Fibroblast of skin of abdomen (primary cell): ENCODE results near the gene TOP3B.

Experiments
- DNase-seq: peaks from one replicate; pipeline ENCODE4 v3.0.0-alpha.2; 2013

Gene TOP3B

GRCh38 chr22:22013559-22014284, 31.1 kb upstream of the TOP3B start:
- no peak for DNase-seq

DNA sequence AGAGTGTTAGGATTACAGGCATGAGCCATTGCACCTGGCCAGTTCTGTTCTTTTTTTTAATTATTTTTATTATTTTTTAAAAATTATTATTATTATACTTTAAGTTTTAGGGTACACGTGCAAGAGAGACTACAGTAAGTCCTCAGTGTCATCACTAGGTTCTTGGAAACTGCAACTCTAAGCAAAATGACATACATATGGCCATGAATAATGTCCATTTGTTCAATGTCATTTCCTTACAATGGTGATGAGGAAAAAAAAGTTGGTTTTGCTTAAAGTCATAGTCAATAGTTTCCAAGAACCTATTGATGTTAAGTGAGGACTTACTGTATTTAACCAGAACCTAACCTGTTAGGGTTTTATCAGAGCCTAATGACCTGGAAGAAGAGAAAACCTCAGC, 29.4 kb upstream of the TOP3B start:
- no peak for DNase-seq

- DNase-seq: no peak
Measured at GRCh38 chr22:22010358-22010757, 27.8 kb upstream of the TOP3B start.

DNA sequence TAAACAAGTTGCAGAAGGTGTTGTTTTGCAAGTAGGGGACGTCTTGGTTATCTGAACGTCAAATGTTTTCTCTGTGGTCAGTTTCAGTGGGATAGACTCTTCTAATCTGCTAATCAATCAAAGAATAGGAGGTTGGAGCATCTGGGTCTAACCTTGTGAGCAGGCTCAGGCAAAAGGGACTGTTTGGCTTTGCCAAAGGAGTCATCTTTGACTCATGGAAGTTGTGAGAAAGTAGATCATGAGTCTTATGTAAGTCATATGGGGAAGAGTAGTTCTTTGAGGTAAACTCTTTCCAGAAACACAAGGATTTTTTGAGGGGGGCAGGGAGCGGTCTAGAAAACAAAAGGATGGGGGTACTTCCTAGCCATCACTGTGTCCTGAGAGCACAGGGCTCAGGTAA, 27.1 kb upstream of the TOP3B start:
- DNase-seq: no peak

- DNase-seq: no peak
Measured at GRCh38 chr22:22006596-22006990, 24.0 kb upstream of the TOP3B start.

DNA sequence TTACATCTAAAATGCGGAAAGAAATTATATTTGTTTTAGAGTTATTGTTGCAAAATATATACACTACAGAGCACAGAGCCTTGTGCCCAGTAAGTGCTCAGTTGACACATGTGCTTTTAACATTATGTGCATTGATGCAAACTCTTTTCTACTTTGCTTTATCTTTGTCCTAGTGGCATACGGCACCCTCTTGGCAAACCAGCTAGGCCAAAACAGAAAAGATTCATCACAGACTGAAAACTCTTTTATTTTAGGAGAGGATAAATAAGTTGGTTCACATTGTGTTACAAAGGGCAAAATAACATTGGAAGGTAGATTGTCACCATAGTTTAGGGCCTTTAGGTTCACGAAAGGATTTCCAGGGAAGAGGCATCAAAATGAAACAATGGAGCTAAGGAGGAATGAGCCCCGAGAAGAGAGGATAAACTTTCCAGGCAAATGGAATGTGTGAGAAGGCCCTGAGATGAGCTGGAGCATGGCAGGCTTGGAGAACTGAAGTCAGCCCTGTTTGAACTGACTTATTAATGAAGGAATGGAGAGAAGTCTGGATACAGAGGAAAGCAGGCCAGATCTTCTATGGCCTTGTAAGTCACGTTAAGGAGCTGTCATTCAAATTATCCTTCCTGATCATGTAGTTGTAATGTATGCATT, 23.5 kb upstream of the TOP3B start:
- DNase-seq: no peak

DNA sequence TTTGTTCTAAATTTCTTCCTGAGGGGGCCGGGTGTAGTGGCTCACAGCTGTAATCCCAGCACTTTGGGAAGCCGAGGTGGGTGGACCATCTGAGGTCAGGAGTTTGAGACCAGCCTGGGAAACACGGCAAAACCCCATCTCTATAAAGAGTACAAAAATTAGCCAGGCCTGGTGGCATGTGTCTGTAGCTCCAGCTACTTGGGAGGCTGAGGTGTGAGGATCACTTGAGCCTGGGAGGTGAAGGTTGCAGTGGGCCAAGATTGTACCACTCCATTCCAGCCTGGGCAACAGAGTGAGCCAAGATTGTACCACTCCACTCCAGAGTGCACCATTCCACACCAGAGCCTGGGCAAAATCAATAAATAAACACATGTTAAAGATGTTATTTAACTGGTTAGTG, 20.6 kb upstream of the TOP3B start:
- DNase-seq: no peak

DNA sequence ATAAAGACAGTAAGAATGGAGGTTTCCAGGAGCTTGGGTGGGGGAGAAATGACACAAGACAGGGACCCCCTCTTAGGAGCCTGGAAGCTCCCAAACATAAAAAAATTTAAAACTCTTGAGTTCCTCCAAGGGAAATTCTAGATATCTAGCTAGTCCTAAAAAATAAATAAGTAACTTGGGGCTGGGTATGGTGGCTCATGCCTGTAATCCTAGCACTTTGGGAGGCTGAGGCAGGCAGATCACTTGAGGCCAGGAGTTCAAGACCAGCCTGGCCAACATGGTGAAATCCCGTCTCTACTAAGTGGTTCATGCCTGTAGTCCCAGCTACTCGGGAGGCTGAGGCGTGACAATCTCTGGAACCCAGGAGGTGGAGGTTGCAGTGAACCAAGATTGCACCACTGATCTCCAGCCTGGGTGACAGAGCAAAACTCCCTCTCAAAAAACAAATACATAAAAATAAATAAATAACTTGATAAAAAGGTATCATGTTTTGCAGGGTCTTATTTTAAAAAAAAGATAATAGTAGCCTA, 20.0 kb upstream of the TOP3B start:
- no peak for DNase-seq

DNA sequence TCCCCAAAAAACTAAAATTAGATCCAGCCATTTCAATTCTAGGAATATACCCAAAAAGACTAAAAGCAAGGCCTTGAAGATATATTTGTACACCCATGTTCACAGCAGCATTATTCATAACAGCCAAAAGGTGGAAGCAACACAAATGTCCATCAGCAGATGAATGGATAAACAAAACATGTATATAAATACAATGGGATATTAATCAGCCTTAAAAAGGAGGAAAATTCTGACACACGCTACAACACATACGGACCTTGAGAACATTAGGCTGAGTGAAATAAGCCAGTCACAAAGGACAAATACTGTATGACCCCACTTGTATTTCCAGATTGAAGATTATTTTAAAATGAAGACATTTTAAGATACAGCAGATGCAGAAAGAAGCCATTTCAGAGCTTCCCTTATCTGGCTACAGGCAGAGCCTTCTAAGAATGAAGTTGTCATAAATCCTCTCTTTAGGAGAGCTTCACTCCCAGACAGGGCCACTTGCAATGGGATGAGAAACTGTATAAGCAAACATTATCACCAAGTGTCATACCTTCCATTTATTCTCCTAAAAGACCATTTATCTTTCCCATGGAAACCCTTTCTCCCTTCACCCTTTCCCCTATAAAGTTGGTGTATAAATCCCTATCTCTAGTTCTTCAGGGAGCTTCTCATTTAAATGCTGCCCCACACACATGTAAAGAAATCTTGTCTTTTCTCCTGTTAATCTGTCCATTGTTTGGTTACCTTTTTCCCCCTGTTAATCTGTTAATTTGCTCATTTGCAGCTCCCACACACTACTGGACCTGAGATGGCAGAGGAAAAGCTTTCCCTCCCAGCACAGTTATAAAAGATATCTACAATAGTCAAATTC, 19.3 kb upstream of the TOP3B start:
- DNase-seq: no peak

DNA sequence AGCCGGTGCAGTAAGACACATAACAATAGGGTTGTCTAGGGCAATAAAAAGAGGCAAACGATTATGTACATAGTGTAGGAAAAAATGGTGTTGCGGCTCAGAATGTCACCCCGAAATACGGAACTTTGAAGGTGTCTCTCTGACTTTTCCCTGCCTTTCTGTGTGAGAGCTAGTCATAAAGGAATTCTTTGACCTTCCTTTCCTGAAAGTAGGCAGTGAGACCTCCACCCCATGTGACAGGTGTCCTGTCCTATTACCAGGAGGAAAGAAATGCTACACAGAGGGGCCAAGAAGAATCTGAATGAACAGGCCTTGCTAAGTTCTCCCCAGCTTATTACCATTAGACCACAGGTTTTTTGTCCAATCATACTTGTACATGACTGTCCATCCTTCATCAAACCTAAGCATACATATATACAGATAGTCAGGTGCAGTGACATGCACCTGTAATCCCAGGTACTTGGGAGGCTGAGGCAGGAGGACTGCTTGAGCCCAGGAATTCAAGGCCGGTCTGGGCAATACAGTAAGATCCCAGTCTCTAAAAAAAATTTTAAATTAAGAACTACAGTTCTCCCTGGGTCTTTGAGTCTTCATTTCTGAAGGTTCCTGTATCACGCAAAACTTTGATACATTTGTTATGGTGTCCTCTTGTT, 16.1 kb upstream of the TOP3B start:
- DNase-seq: no peak

DNA sequence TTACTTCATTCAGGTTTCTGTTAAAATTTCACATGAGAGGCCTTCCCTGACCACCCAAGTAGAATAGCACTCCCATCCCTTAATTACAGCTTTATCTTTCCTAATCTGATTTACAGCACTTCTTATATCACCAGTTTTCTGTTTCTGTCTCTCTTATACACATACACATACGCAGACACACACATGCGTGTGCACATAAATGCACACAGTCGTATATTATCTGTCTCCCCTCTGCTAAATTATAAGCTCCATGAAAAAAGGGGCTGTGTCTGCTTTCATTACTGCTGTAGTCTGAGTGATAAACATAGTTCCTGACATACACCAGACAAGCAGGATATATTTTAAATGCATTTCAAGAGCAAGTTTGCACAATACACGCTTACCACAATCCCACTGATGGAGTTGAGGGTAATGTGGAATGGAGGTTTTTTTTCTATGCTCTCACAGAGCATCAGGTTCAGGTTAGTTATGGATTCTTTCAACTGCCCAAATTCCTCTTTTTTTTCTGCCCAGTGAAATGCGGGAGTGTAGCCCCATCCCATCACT, 13.7 kb upstream of the TOP3B start:
- no peak for DNase-seq

DNA sequence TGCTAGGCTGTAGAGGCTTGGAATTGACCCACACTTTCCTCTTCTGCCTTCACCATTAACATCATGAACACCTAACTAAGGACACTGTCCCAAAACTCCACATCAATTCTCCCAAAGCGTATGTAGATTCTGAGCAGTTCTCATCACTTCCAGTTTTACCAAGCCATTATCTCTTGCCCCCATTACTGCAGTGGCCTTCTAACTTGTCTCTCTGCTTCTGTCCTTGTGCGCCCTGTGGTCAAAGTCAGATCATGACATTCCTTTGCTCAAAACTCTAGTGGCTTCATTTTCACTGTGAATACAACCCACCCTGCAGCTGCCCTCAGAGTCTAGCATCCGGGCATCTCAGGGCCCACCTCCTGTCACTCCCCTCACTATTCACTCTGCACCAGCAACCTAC, 13.1 kb upstream of the TOP3B start:
- no peak for DNase-seq

GRCh38 chr22:21994881-21995444, 12.4 kb upstream of the TOP3B start:
- DNase-seq: no peak

DNA sequence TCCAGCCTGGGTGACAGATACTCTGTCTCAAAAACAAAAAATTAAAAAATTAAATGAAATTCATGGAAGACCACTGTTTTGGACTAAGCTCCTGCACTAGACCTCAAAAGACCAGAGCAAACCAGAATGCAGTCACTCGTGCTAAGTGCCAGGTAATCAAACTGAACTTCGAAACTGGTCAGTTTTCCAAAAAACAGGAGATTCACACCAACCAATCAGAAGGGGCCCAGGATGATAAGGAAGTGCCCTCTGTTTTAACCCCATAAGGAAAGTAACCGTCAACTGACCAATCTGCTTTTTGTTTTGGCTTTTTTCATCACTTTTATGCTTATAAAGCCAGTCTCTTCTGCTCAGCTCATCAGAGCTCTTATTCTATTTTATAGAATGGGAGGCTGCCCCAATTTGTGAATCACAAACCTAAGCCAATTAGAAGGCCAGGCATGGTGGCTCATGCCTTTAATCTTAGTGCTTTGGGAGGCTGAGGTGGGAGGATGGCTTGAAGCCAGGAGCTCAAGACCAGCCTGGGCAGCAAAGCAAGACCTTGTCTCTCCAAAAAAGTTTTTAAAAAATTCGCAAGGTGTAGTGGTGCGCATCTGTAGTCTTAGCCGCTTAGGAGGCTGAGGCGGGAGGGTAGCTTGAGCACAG, 10.1 kb upstream of the TOP3B start:
- no peak for DNase-seq

GRCh38 chr22:21991774-21992173, 9.2 kb upstream of the TOP3B start:
- no peak for DNase-seq

- DNase-seq: no peak
Measured at GRCh38 chr22:21991304-21991596, 8.7 kb upstream of the TOP3B start.

GRCh38 chr22:21990445-21991303, 8.1 kb upstream of the TOP3B start:
- DNase-seq: no peak

GRCh38 chr22:21989049-21989448, 6.5 kb upstream of the TOP3B start:
- DNase-seq: no peak

DNA sequence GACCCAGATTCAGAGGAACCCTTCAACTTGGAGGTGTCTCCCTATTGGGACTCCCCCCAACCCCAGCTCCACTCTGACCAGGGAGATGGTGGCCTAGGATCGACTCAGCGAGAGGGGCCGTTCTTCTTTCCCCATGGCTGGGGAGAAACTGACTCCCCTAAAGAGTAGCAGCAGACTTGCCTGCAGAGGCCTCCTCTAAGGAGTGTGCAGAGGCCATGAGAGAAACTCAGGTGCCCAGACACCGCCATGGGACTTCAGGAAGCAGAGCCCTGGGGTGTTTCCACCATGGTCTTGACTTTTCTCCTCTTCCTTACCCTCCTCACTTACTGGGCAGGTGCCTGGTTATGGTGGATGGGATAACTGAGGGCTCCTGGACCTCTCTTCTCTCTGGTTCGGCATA, 2.6 kb upstream of the TOP3B start:
- DNase-seq: no peak

DNA sequence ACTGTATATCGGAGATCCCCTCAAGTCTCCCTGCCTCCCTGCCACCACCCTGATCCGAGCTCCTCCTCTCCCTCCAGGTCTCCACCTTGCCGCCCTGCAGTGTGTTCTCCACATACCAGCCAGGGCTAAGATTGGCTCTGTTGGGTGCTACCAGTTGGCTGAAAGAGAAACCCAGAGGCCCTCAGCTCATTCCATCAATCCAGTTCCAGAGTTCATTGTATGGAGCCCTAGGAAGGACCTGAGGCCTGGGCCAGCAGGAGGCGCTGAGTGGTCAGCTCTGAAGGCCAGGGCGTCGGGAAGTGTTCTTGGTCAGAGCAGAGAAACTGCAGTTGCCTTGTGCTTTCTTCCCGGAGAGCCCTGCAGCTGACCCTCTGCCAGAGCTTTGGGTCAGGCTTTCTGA, 2.2 kb upstream of the TOP3B start:
- no peak for DNase-seq

DNA sequence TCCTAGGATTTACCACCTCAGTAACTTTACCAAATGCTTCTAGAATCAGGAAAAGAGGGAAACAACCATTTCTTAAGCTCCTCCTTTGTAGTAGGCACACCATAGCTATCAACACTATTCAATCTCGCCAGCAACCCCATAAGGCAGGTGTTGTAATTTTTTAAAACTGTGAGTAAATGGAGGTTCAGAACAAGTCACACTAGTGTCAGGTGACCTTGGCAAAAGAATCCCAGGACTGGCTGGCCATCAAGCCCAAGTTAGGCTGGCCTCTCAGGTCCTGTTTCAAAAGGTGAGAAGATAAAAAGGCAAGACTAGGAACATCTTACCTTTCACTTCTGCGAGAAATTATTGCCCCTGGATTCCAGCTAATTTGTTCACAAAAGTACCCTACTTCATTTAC, 713 bp downstream of the TOP3B start:
- DNase-seq: no peak
